Stomach (tissue), 4 donors: Measurements from ENCODE around the gene DPF3.

Source experiments
- EP300 ChIP-seq: sonication (generic); formaldehyde crosslinking; IDR thresholded peaks from one replicate; pipeline ENCODE4 v1.6.1; 2017; ENCODE audit warnings: antibody characterized with exemption
- POLR2A ChIP-seq, 4 donors: fragments of 450-650 bp; IDR thresholded peaks; one replicate each; pipeline ENCODE4 v1.6.1; 2016; ENCODE audit warnings: antibody characterized with exemption in 4 of 4, control low read depth in 2 of 4, mild to moderate bottlenecking in 1 of 4, moderate library complexity in 1 of 4
- POLR2AphosphoS5 ChIP-seq, 3 donors: sonication (generic); formaldehyde crosslinking; IDR thresholded peaks; one replicate each; pipeline ENCODE4 v1.6.1; 2016; ENCODE audit warnings: antibody characterized with exemption in 3 of 3
- TF ChIP-seq, protein P1 (sequence below), 7 experiments: fragments of 450-650 bp in 4 of 7; fragments of 200-600 bp in 3 of 7; sonication (generic) in 3 of 7; IDR thresholded peaks; one replicate each; pipeline ENCODE4 v1.5.1; 2016 to 2019; ENCODE audit warnings: antibody characterized with exemption in 7 of 7, control low read depth in 2 of 7, mild to moderate bottlenecking in 1 of 7

GRCh38 chr14:72801381-72801812, 92.5 kb downstream of the DPF3 start:
- TF ChIP-seq, protein P1, sequence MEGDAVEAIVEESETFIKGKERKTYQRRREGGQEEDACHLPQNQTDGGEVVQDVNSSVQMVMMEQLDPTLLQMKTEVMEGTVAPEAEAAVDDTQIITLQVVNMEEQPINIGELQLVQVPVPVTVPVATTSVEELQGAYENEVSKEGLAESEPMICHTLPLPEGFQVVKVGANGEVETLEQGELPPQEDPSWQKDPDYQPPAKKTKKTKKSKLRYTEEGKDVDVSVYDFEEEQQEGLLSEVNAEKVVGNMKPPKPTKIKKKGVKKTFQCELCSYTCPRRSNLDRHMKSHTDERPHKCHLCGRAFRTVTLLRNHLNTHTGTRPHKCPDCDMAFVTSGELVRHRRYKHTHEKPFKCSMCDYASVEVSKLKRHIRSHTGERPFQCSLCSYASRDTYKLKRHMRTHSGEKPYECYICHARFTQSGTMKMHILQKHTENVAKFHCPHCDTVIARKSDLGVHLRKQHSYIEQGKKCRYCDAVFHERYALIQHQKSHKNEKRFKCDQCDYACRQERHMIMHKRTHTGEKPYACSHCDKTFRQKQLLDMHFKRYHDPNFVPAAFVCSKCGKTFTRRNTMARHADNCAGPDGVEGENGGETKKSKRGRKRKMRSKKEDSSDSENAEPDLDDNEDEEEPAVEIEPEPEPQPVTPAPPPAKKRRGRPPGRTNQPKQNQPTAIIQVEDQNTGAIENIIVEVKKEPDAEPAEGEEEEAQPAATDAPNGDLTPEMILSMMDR (IDR thresholded peaks at IDR 0.05) = no peak
- no peak for TF ChIP-seq EP300
- TF ChIP-seq POLR2A (IDR thresholded peaks at IDR 0.05) = no peak
- TF ChIP-seq POLR2AphosphoS5 (IDR thresholded peaks at IDR 0.05) = no peak
